AG09309 (cell line): Measurements from ENCODE around the gene FTH1.
A peak's percentile ranks its signal among the peaks of the same experiment; 100 is the strongest.

Experiments used
- DNase-seq: peaks from one replicate; pipeline ENCODE4 v3.0.0-alpha.2; 2010; ENCODE audit warnings: low read depth
- H3K4me3 ChIP-seq: 2 replicates; pipeline ENCODE4 v1.5.1; 2011; ENCODE audit warnings: mild to moderate bottlenecking, low read depth, low read length, moderate library complexity; ENCODE audit not compliant: control insufficient read depth
- CTCF ChIP-seq: IDR thresholded peaks from 2 replicates; pipeline ENCODE4 v1.5.1; 2011; ENCODE audit warnings: mild to moderate bottlenecking, low read depth, low read length, inconsistent platforms; ENCODE audit not compliant: insufficient read depth, control insufficient read depth; ENCODE audit errors: missing control alignments

The FTH1 gene

DNA sequence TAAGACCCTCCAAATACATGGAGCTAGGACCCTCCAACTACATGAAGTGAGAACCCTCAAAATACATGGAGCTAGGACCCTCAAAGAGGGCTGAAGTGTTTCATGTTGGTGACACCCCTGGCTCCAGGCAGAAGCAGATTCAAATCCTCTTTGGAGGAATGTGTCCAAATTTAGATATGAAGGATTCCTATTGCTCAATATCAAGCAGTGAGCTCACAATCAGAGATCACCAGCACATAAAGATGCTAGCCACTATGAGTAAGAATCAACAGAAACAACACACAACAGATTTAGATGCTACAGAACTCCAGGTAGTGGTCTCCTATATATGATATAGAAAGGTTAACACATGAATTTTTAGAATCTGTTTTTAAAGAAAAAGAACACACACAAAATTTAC, 38.8 kb downstream of the FTH1 start:
- no peak for TF ChIP-seq CTCF
- no peak overlapping the region for H3K4me3 ChIP-seq
- DNase-seq, result no peak

DNA sequence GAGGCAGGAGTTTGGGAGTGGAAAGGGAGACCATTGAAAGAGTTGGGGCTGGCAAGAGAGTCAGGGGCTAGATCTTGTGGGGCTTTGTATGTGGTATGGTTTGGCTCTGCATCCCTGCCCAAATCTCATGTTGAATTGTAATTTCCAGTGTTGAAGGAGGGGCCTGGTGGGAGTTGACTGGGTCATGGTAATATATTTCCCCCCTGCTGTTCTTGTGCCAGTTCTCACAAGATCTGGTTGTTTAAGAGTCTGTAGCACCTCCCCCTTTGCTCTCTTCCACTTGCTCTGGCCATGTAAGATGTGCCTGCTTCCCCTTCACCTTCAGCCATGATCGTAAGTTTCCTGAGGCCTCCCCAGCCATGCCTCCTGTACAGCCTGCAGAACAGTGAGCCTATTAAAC, 39.9 kb downstream of the FTH1 start:
- no peak for TF ChIP-seq CTCF

GRCh38 chr11:61926235-61926634, 41.2 kb downstream of the FTH1 start:
- DNase-seq, result no peak
- no peak for TF ChIP-seq CTCF
- no peak overlapping the region for H3K4me3 ChIP-seq

More for the DNA sequence above, 39.9 kb downstream of the FTH1 start:
- H3K4me3 ChIP-seq, result no peak overlapping the region
- no peak for DNase-seq

- no peak overlapping the region for H3K4me3 ChIP-seq
- DNase-seq, result no peak
- no peak for TF ChIP-seq CTCF
Observed at GRCh38 chr11:61925736-61926135, 41.7 kb downstream of the FTH1 start.

DNA sequence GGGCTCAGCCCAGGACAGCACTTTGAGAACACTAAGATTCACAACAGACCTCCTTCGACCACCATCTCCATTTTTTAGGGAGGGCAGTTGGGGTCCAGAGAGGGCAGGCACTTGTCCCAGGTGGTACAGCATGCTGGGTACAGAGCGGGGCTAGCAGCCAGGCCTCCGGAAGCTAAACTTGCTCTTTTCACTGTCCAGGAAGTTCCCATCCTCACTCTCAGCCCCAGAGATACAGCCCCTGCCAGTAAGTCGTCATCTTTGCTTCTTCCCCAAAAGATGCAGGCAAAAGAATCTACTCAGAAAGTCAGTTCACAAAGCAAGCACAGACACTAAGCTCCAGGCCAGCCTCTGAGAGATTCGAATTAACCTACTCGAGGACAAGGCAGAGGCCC, 43.4 kb downstream of the FTH1 start:
- no peak for TF ChIP-seq CTCF
- H3K4me3 ChIP-seq, result no peak overlapping the region
- no peak for DNase-seq

DNA sequence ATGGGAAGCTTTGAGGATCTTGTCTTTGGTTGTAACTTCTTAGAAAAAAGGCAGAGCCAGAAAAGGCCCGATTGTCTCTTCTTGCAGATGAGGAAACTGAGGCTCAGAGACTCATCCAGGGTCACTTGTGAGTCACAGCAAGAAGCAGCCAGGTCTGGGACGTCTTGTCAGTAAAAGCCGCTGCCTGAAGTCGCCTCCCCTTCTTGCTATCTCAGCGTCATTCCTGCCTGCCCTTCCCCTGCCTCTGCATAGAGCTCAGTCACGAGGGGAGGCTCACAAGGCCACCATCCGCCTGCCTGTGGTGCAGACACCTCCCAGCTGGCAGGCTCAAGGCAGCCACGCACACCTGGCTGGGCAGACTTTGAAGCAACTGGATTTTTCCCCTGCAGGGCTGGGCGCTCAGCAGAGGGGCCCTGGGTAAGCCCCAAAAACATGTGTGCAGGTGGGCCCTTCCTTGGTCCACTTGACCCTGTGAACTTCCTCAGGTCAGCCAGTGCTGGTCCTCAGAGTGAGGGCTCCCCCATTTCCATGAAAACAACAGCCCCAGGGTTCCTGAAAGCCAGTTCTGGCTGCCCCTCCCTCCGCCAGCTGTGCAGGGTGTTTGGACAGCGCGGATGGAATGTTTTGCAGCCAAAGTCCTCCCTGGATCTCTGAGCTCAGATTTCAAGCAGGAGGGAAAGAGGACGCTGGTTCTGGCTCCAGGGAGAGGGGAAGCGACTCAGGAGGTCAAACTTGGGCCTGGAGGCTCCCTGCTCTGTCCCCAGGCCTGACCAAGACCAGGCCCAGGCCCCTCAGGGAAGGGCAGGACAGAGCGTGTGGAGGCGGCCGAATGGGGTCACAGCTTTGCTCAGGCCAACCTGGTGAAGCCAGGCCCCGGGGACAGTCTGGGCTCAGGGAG, 44.0 kb downstream of the FTH1 start:
- TF ChIP-seq CTCF, result no peak
- no peak overlapping the region for H3K4me3 ChIP-seq
- no peak for DNase-seq

DNA sequence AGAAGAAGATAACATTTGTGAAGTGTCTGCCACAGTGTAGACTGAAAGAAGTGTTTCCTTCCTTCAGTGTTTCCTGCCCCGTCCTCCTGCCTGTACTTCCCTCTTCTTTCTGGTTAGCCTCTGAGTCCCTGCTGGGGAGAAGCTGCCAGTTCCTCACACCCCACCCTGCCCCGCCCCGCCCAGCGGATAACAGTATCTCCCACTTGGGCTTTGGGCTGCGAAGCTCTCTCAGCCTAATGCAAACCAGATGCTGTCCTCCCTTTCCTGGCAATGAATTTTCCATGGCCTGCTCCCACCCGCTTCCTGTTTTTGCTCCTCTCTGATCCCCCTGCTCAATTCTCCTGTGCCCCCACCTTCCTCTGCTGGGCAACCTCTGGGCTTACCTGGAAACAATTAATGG, 44.9 kb downstream of the FTH1 start:
- TF ChIP-seq CTCF, result no peak
- H3K4me3 ChIP-seq, result no peak overlapping the region
- peak; percentile 42 for DNase-seq
